ENCODE data around the gene RNF111. TPM values are rescaled to one million over a fixed set of nuclear protein-coding genes. Genes with fewer than 3 reads are reported as not detected.
"Not testable (repeated sequence)": the region's sequence is repeated elsewhere in the genome, so short reads cannot be mapped to it uniquely, and the experiment has no call there.

RNF111 gene
- total RNA-seq, 1 donor from 2014 or later, result 43.0 TPM

DNA sequence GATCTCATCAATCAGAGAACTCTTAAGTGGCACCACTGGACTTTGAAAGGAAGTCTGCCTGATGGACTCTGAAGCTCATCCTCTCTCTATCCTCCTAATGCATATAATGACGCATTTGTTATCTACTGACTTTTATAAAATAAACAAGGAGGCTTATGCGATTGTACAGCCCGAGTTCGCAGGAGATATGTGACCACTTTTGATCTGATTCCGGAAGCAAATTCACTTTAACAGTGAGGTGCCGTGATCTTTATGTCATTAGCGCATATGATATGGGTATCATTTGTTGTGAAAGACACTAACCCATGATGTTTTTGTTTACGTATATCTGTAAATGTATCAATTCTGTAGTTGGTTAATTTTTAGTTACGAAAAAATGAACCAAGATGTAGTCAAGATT is 427 bp upstream of the RNF111 start:
- Mint-ChIP-seq H3K4me1 (peaks cover 25% of the 10 kb centered on the region), H3K9me3 (no peaks in the 10 kb centered on the region), H3K36me3 (peaks cover 5% of the 10 kb centered on the region), H3K4me3 (peak overlapping the region; percentile 92), H3K27me3 (ENCODE audit: low read depth) (peaks cover 6% of the 10 kb centered on the region), H3K27ac (peak overlapping the region; percentile 94)
- no peak for DNase-seq (ENCODE audit: low spot score in 2 of 2, unreplicated experiment in 2 of 2)
- TF ChIP-seq, protein P1, sequence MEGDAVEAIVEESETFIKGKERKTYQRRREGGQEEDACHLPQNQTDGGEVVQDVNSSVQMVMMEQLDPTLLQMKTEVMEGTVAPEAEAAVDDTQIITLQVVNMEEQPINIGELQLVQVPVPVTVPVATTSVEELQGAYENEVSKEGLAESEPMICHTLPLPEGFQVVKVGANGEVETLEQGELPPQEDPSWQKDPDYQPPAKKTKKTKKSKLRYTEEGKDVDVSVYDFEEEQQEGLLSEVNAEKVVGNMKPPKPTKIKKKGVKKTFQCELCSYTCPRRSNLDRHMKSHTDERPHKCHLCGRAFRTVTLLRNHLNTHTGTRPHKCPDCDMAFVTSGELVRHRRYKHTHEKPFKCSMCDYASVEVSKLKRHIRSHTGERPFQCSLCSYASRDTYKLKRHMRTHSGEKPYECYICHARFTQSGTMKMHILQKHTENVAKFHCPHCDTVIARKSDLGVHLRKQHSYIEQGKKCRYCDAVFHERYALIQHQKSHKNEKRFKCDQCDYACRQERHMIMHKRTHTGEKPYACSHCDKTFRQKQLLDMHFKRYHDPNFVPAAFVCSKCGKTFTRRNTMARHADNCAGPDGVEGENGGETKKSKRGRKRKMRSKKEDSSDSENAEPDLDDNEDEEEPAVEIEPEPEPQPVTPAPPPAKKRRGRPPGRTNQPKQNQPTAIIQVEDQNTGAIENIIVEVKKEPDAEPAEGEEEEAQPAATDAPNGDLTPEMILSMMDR (IDR thresholded peaks at IDR 0.05; ENCODE audit: unreplicated experiment), result no peak

DNA sequence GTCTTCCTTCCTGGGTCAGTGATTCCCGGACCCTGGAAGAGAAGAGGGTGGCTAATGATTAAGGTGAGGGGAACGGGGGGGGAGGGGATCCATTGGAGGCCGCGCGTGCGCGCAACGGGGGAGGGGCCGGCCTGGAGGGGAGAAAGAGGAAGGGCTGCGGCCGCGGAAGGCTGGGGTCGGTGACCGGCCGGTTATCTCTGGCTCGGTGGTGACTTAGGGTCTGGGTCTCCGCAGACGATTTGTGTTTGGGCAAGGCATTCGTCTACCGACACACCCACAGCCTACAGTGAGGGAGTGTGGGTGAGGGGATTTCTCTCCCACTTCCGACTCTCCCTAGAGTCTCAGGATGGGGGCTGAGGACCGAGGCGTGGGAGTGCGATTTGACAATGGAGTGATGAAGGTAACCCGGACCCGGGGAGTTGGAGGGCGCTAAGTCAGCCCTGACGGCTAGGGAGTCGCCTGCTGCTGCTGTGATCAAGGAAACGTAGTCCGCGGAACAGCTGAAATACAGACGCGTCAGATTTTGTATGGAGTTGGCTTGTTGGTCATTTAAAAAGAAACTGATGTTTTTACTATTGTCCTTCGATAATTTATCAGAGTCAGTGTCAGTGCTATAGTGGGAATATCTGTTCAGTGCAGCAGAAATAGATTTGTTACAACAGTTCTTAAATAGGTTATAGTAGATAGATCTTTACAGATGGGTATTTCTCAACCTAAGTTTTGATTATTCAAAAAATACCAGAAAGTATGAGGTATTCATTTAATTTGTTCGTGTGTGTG is 733 bp downstream of the RNF111 start:
- DNase-seq (ENCODE audit: low spot score in 2 of 2, unreplicated experiment in 2 of 2), result peak; percentile 57 to 62
- TF ChIP-seq, protein P1 (IDR thresholded peaks at IDR 0.05; ENCODE audit: unreplicated experiment), result no peak

DNA sequence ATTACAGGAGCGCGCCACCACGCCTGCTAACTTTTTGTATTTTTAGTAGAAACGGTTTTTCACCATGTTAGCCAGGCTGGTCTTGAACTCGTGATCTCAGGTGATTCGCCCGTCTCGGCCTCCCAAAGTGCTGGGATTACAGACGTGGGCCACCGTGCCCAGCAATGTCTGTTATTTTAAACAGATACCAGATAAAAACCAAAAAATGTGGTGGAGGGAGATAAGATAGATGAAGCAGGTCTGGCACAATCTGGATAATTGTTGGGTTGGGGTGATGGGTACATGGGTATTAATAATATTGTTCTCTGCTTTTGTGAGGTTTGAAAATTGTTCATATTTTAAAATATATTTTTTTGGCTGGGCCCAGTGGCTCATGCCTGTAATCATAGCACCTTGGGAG is 4.7 kb downstream of the RNF111 start:
- Mint-ChIP-seq H3K27ac (no peak overlapping the region), H3K4me1 (peaks cover 26% of the 10 kb centered on the region), H3K36me3 (peaks cover 11% of the 10 kb centered on the region), H3K27me3 (ENCODE audit: low read depth) (no peaks in the 10 kb centered on the region), H3K9me3 (no peaks in the 10 kb centered on the region), H3K4me3 (no peak overlapping the region)
- TF ChIP-seq, protein P1 (IDR thresholded peaks at IDR 0.05; ENCODE audit: unreplicated experiment), result no peak
- DNase-seq (ENCODE audit: low spot score in 2 of 2, unreplicated experiment in 2 of 2), result no peak

More for the DNA sequence above, 733 bp downstream of the RNF111 start:
- H3K27me3 Mint-ChIP-seq (ENCODE audit: low read depth), result peaks cover 6% of the 10 kb centered on the region
- peaks cover 8% of the 10 kb centered on the region for H3K36me3 Mint-ChIP-seq
- H3K9me3 Mint-ChIP-seq, result no peaks in the 10 kb centered on the region
- H3K27ac Mint-ChIP-seq, result peak overlapping the region; percentile 94
- H3K4me1 Mint-ChIP-seq, result peaks cover 25% of the 10 kb centered on the region
- H3K4me3 Mint-ChIP-seq, result peak overlapping the region; percentile 92

DNA sequence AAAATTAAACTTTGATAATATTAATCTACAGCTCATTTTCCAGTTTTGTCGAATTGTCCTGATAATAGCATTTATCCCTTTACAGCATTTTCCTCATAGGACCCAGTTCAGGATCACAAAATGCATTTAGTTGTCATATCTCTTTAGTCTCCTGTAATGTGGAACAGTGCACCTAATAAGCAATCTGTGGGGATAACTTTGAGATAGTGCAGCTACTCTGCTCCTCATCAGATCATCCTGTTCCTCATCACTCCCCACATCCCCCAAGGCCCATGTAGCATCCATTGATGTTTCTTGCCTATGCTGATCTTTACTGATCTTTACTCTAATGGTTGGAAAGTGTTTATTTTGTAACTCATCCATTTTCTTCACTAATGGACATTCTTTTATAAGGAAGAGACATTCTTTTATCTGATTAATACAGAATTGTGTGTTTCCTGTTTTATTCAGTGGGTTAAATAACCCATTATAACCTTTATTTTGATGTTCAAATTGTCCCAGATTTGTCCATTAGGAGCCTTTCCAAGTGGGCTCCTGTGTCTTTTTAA is 7.5 kb downstream of the RNF111 start:
- Mint-ChIP-seq H3K36me3 (peaks cover 14% of the 10 kb centered on the region), H3K9me3 (no peaks in the 10 kb centered on the region), H3K27me3 (ENCODE audit: low read depth) (no peaks in the 10 kb centered on the region), H3K4me1 (peaks cover 10% of the 10 kb centered on the region), H3K4me3 (no peak overlapping the region), H3K27ac (peak overlapping the region; percentile 13)
- TF ChIP-seq, protein P1 (IDR thresholded peaks at IDR 0.05; ENCODE audit: unreplicated experiment), result no peak
- no peak for DNase-seq (ENCODE audit: low spot score in 2 of 2, unreplicated experiment in 2 of 2)

DNA sequence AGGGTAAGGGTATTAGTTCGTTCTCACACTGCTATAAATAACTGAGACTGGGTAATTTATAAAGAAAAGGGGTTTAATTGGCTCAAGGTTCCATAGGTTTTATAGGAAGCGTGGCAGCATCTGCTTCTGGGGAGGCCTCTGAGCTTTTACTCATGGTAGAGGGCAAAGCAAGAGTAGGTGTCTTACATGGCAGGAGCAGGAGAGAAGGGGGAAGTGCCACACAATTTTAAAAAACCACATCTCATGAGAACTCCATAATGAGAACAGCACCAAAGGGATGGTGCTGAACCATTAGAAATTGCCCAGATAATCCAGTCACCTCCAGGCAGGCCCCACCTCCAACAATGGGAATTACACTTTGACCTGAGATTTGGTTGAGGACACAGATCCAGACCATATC is 12.2 kb downstream of the RNF111 start:
- Mint-ChIP-seq H3K9me3 (no peaks in the 10 kb centered on the region), H3K27ac (no peak overlapping the region), H3K27me3 (ENCODE audit: low read depth) (no peaks in the 10 kb centered on the region), H3K4me1 (peaks cover 5% of the 10 kb centered on the region), H3K36me3 (peaks cover 7% of the 10 kb centered on the region), H3K4me3 (no peak overlapping the region)
- DNase-seq (ENCODE audit: low spot score in 2 of 2, unreplicated experiment in 2 of 2), result no peak
- TF ChIP-seq, protein P1 (IDR thresholded peaks at IDR 0.05; ENCODE audit: unreplicated experiment), result no peak

DNA sequence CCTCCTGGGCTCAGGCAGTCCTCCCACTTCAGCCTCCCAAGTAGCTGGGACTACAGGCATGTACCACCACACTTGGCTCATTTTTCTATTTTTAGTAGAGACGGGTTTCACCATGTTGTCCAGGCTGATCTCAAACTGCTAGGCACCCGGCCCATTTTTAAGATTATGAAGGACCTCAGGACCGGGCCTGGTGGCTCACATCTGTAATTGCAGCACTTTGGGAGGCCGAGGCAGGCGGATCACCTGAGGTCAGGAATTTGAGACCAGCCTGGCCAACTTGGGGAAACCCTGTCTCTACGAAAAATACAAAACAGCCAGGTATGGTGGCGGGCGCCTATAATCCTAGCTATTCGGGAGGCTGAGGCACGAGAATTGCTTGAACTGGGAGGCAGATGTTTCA is 12.8 kb downstream of the RNF111 start:
- not testable (repeated sequence) for H3K4me1 Mint-ChIP-seq; H3K27me3 Mint-ChIP-seq (ENCODE audit: low read depth); H3K27ac Mint-ChIP-seq; H3K9me3 Mint-ChIP-seq; H3K4me3 Mint-ChIP-seq; DNase-seq (ENCODE audit: low spot score in 2 of 2, unreplicated experiment in 2 of 2)
- peaks cover 11% of the 10 kb centered on the region for H3K36me3 Mint-ChIP-seq
